K562 (cell line): ENCODE data around the gene SULT1A1. TPM values are rescaled to one million over a fixed set of nuclear protein-coding genes. Genes with fewer than 3 reads are reported as not detected.

ENCODE experiments used
- ATAC-seq: fragments of 200-7000 bp; cut with Tn5 transposase; 3 replicates; pipeline ENCODE4 v1.9.1; 2020; ENCODE audit warnings: moderate library complexity
- BruUV-seq: library from RNA; stranded (reverse); fragments of 400-500 nt; replicated peaks from 2 replicates; lab custom pipeline; 2021; lab: Mats Ljungman, UMichigan
- CTCF ChIA-PET: fragments of 300-600 bp; formaldehyde crosslinking; extraction: SDS; loops from one replicate; lab custom pipeline; 2021; ENCODE audit warnings: low intra/inter-chr PET ratio; lab: Yijun Ruan, JAX
- POLR2A ChIA-PET: fragments of 300-600, 350-650 bp; sonication (Branson Sonifier 250); formaldehyde crosslinking; extraction: SDS; loops from one replicate; lab custom pipeline; 2021; ENCODE audit warnings: antibody characterized with exemption, inconsistent platforms; lab: Yijun Ruan, JAX
- DNase-seq, 4 experiments: peaks; one replicate each; pipeline versions ENCODE4 v3.0.0 to v3.0.0-alpha.2; 2011 to 2018; ENCODE audit warnings: low spot score in 3 of 4, mixed read lengths in 3 of 4; ENCODE audit errors: extremely low read depth in 1 of 4
- FAIRE-seq: peaks from 2 replicates; lab custom pipeline; 2011; peaks lifted over from hg19 to GRCh38; lab: Jason Lieb, UNC
- H2AFZ ChIP-seq: 2 replicates; pipeline ENCODE4 v1.6.0; 2011; ENCODE audit warnings: low read depth, low read length, control low read depth, inconsistent platforms
- H3K27ac ChIP-seq: fragments of 200-600 bp; 3 replicates; pipeline ENCODE4 v1.8.0; 2011; ENCODE audit warnings: low read depth, mild to moderate bottlenecking, control low read depth, inconsistent platforms, low read length, moderate library complexity, mixed read lengths; ENCODE audit errors: extremely low read depth
- H3K27me3 ChIP-seq, 2 experiments: fragments of 300-600 bp in 1 of 2; 2 replicates in 1 of 2; 3 replicates in 1 of 2; pipeline versions ENCODE4 v1.6.0 to v1.8.0; 2011; ENCODE audit warnings: inconsistent platforms in 2 of 2, low read length in 2 of 2, mild to moderate bottlenecking in 1 of 2, mixed read lengths in 1 of 2, moderate library complexity in 1 of 2; ENCODE audit not compliant: control insufficient read depth in 2 of 2, insufficient read depth in 2 of 2
- H3K36me3 ChIP-seq: fragments of 300-600 bp; 3 replicates; pipeline ENCODE4 v1.8.0; 2011; ENCODE audit warnings: mild to moderate bottlenecking, low read length, inconsistent platforms; ENCODE audit not compliant: control insufficient read depth, insufficient read depth
- H3K4me1 ChIP-seq, 2 experiments: fragments of 200-600 bp in 1 of 2; replicated peaks in 1 of 2; 2 replicates in 1 of 2; 3 replicates in 1 of 2; pipeline versions ENCODE4 v1.5.1 to v1.8.0; 2011; ENCODE audit warnings: inconsistent platforms in 2 of 2, low read length in 2 of 2, mild to moderate bottlenecking in 1 of 2, mixed read lengths in 1 of 2, moderate library complexity in 1 of 2; ENCODE audit not compliant: control insufficient read depth in 2 of 2, insufficient read depth in 2 of 2
- H3K4me2 ChIP-seq: 2 replicates; pipeline ENCODE4 v1.6.1; 2011; ENCODE audit warnings: low read length, control low read depth, inconsistent platforms, mixed read lengths; ENCODE audit not compliant: insufficient read depth
- H3K4me3 ChIP-seq: fragments of 200-600 bp; sonication (generic), shearing (Covaris generic); 2 replicates; pipeline ENCODE4 v1.5.1; 2016; ENCODE audit warnings: control low read depth, inconsistent platforms
- H3K79me2 ChIP-seq: fragments of 200-600 bp; 3 replicates; pipeline ENCODE4 v1.8.0; 2011; ENCODE audit warnings: low read length, inconsistent platforms; ENCODE audit not compliant: control insufficient read depth, insufficient read depth
- H3K9ac ChIP-seq, 2 experiments: 2 replicates each; pipeline versions ENCODE4 v1.6.0 to v1.6.1; 2011; ENCODE audit warnings: low read depth in 2 of 2, low read length in 2 of 2, control low read depth in 1 of 2, inconsistent platforms in 1 of 2, mild to moderate bottlenecking in 1 of 2, mixed read lengths in 1 of 2; ENCODE audit not compliant: insufficient read depth in 1 of 2
- H3K9me1 ChIP-seq: one replicate; pipeline ENCODE4 v1.6.0; 2011; ENCODE audit warnings: inconsistent platforms, mild to moderate bottlenecking, low read length, moderate library complexity; ENCODE audit not compliant: control insufficient read depth, insufficient read depth
- H3K9me3 ChIP-seq: replicated peaks from 2 replicates; pipeline ENCODE4 v1.5.1; 2011; ENCODE audit warnings: low read depth, low read length, inconsistent platforms; ENCODE audit not compliant: control insufficient read depth, insufficient read depth
- H4K20me1 ChIP-seq: replicated peaks from 2 replicates; pipeline ENCODE4 v1.6.1; 2011; ENCODE audit warnings: low read length, inconsistent platforms, mixed read lengths; ENCODE audit not compliant: control insufficient read depth, insufficient read depth
- FOXM1 ChIP-seq, 2 experiments: fragments of 450-650 bp in 1 of 2; sonication (generic) in 1 of 2; formaldehyde crosslinking in 1 of 2; IDR thresholded peaks; 2 replicates each; pipeline versions ENCODE4 v1.6.1 to v1.9.0; 2017 to 2022; ENCODE audit warnings: low read depth in 2 of 2, mild to moderate bottlenecking in 2 of 2, missing genetic modification reagents in 1 of 2, moderate library complexity in 1 of 2
- MEF2D ChIP-seq: conservative IDR thresholded peaks from 2 replicates; pipeline ENCODE4 v1.6.1; 2016; ENCODE audit warnings: low read depth, missing genetic modification characterization, missing compliant biosample characterization
- PHF21A ChIP-seq: fragments of 450-650 bp; IDR thresholded peaks from 2 replicates; pipeline ENCODE4 v1.6.1; 2017; ENCODE audit warnings: low read depth, borderline replicate concordance
- POLR3G ChIP-seq: IDR thresholded peaks from 2 replicates; pipeline ENCODE4 v1.6.1; 2011; ENCODE audit not compliant: insufficient read length, insufficient replicate concordance; ENCODE audit errors: extremely low read depth
- TOE1 ChIP-seq, 2 experiments: fragments of 450-650 bp in 1 of 2; sonication (generic) in 1 of 2; formaldehyde crosslinking in 1 of 2; IDR thresholded peaks; 2 replicates each; pipeline versions ENCODE4 v1.7.1 to v1.8.0; 2016 to 2022; ENCODE audit warnings: borderline replicate concordance in 2 of 2, mild to moderate bottlenecking in 2 of 2, antibody characterized with exemption in 1 of 2, inconsistent platforms in 1 of 2, low read depth in 1 of 2, missing genetic modification reagents in 1 of 2, moderate library complexity in 1 of 2
- ZNF134 ChIP-seq: fragments of 250-450 bp; sonication (Bioruptor Pico); conservative IDR thresholded peaks from 2 replicates; pipeline ENCODE4 v1.4.0; 2020
- WGBS: fragments of 100-300 bp; shearing (Covaris generic); methylation state at CpG from one replicate; pipeline ENCODE4 v1.1.6; 2016; ENCODE audit warnings: low coverage, mixed read lengths; ENCODE audit not compliant: insufficient coverage; ENCODE audit errors: missing lambda C conversion rate; 5-methylcytosine and 5-hydroxymethylcytosine counted together
- in situ Hi-C: fragments of 300-500 bp; cut with MboI; formaldehyde crosslinking; loops from 4 replicates; pipeline ENCODE4 v1.15.0; 2018; ENCODE audit warnings: inconsistent platforms, mixed read lengths
- intact Hi-C: fragments of 100-400 bp; cut with micrococcal nuclease; formaldehyde crosslinking; loops from 2 replicates; pipeline ENCODE4 v1.14.2; 2022
- polyA plus RNA-seq, 8 experiments: library from polyadenylated mRNA; depleted of rRNA in 4 of 8; stranded (reverse) in 5 of 8; unstranded in 3 of 8; fragments of >200 nt; fragmentation: Nextera tagmentation in 2 of 8; fragmentation: Illumina TruSeq in 1 of 8; extraction: Ambion mirVana in 2 of 8; extraction: Trizol in 1 of 8; gene quantifications; 2 replicates each; pipeline versions ENCODE4 v1.2.1 to v1.2.3, GENCODE V29; 2011 to 2014; ENCODE audit warnings: inconsistent platforms in 1 of 8, missing spikeins in 1 of 8
- total RNA-seq, 7 experiments: library from RNA; depleted of rRNA in 6 of 7; stranded (reverse); fragments of >200 nt in 6 of 7; fragmentation: Illumina TruSeq in 2 of 7; extraction: Trizol in 2 of 7; gene quantifications; 2 replicates each; pipeline versions ENCODE4 v1.2.1 to v1.2.3, GENCODE V29; 2011 to 2021; ENCODE audit warnings: low replicate concordance in 1 of 7
- TF ChIP-seq, protein P1 (sequence below): fragments of 450-650 bp; formaldehyde crosslinking; IDR thresholded peaks from 2 replicates; pipeline ENCODE4 v1.4.0; 2022; ENCODE audit warnings: mild to moderate bottlenecking, moderate library complexity
- TF ChIP-seq, protein P2 (sequence below): fragments of 450-650 bp; IDR thresholded peaks from 2 replicates; pipeline ENCODE4 v1.6.1; 2016
- TF ChIP-seq, protein P3 (sequence below), 2 experiments: fragments of 450-650 bp in 1 of 2; sonication (generic) in 1 of 2; formaldehyde crosslinking in 1 of 2; IDR thresholded peaks; 2 replicates each; pipeline versions ENCODE4 v1.7.1 to v1.9.0; 2016 to 2022; ENCODE audit warnings: inconsistent platforms in 1 of 2, mild to moderate bottlenecking in 1 of 2, missing genetic modification reagents in 1 of 2

SULT1A1 gene
- total and polyA plus RNA-seq, 9 of the 15 experiments (the other 6 are each of a cell fraction or from before 2014, with no cell fraction given) = 3.4 to 30.1 (median 16.6) TPM

DNA sequence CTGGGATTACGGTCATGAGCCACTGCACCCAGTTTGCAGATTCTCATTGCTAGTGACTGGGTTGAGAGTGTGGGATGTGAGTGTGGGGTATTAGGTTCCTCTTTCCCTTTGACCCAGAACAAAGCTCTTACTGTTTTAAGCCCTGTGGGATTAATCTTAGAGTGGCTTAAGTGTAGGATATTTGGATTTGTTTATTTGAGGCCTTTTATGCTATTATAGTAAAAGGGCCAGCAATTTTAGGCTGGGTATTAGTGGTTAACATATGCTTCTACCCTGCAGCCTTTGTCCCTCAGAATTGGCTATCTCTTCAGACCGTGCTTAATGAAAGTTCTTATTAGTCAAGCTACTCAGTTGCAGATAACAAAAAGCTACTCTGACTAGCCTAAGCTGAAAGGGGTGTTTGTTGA lies 52.9 kb downstream of the SULT1A1 start:
- BruUV-seq = no TSS peak
- DNase-seq (no peak), FAIRE-seq (no peak), ATAC-seq (no peak)
- intact Hi-C loops = no loop called here
- H3K4me2 ChIP-seq = no peak overlapping the region
- no peak overlapping the region for H2AFZ ChIP-seq
- peaks cover 28% of the 10 kb centered on the region; the same call in 1 of the 3 replicates for H3K36me3 ChIP-seq
- no peaks in the 10 kb centered on the region for H3K9me1 ChIP-seq
- H3K79me2 ChIP-seq = peaks cover 9% of the 10 kb centered on the region
- no peak overlapping the region for H3K27ac ChIP-seq
- H3K27me3 ChIP-seq = no peaks in the 10 kb centered on the region
- no peak overlapping the region; a peak in 1 of 4 replicates for H3K9ac ChIP-seq
- H4K20me1 ChIP-seq = no peaks in the 10 kb centered on the region
- 83% methylated on average over 2 of the region's 2 CpGs for WGBS
- in situ Hi-C loops = no loop called here
- peaks cover 3 to 12% of the 10 kb centered on the region in 2 experiments; a peak in 4 of 5 replicates for H3K4me1 ChIP-seq
- POLR2A ChIA-PET = interaction anchor here (0.6 to 1.5 kb wide), 2 partner anchors 13 to 238 kb away, joined by 3 to 4 read pairs; no protein-coding TSS in a partner anchor
- H3K9me3 ChIP-seq = no peaks in the 10 kb centered on the region
- H3K4me3 ChIP-seq = no peak overlapping the region
- CTCF ChIA-PET = no interaction called here
- TF ChIP-seq, protein P1, sequence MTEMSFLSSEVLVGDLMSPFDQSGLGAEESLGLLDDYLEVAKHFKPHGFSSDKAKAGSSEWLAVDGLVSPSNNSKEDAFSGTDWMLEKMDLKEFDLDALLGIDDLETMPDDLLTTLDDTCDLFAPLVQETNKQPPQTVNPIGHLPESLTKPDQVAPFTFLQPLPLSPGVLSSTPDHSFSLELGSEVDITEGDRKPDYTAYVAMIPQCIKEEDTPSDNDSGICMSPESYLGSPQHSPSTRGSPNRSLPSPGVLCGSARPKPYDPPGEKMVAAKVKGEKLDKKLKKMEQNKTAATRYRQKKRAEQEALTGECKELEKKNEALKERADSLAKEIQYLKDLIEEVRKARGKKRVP = no peak
- TF ChIP-seq ZNF134 (CRISPR knock-in tag) = no peak
- no peak for TF ChIP-seq FOXM1 (IDR thresholded peaks at IDR 0.05; ENCODE audit: low read depth)
- TF ChIP-seq FOXM1 (CRISPR knock-in tag; IDR thresholded peaks at IDR 0.05; ENCODE audit: low read depth) = no peak
- TF ChIP-seq TOE1 (IDR thresholded peaks at IDR 0.05; ENCODE audit: borderline replicate concordance) = no peak
- TF ChIP-seq TOE1 (CRISPR knock-in tag; IDR thresholded peaks at IDR 0.05; ENCODE audit: borderline replicate concordance, low read depth) = no peak
- TF ChIP-seq, protein P2, sequence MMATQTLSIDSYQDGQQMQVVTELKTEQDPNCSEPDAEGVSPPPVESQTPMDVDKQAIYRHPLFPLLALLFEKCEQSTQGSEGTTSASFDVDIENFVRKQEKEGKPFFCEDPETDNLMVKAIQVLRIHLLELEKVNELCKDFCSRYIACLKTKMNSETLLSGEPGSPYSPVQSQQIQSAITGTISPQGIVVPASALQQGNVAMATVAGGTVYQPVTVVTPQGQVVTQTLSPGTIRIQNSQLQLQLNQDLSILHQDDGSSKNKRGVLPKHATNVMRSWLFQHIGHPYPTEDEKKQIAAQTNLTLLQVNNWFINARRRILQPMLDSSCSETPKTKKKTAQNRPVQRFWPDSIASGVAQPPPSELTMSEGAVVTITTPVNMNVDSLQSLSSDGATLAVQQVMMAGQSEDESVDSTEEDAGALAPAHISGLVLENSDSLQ = no peak
- TF ChIP-seq, protein P3, sequence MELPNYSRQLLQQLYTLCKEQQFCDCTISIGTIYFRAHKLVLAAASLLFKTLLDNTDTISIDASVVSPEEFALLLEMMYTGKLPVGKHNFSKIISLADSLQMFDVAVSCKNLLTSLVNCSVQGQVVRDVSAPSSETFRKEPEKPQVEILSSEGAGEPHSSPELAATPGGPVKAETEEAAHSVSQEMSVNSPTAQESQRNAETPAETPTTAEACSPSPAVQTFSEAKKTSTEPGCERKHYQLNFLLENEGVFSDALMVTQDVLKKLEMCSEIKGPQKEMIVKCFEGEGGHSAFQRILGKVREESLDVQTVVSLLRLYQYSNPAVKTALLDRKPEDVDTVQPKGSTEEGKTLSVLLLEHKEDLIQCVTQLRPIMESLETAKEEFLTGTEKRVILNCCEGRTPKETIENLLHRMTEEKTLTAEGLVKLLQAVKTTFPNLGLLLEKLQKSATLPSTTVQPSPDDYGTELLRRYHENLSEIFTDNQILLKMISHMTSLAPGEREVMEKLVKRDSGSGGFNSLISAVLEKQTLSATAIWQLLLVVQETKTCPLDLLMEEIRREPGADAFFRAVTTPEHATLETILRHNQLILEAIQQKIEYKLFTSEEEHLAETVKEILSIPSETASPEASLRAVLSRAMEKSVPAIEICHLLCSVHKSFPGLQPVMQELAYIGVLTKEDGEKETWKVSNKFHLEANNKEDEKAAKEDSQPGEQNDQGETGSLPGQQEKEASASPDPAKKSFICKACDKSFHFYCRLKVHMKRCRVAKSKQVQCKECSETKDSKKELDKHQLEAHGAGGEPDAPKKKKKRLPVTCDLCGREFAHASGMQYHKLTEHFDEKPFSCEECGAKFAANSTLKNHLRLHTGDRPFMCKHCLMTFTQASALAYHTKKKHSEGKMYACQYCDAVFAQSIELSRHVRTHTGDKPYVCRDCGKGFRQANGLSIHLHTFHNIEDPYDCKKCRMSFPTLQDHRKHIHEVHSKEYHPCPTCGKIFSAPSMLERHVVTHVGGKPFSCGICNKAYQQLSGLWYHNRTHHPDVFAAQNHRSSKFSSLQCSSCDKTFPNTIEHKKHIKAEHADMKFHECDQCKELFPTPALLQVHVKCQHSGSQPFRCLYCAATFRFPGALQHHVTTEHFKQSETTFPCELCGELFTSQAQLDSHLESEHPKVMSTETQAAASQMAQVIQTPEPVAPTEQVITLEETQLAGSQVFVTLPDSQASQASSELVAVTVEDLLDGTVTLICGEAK (IDR thresholded peaks at IDR 0.05) = no peak
- TF ChIP-seq, protein P3 (CRISPR knock-in tag; IDR thresholded peaks at IDR 0.05) = no peak
- no peak for TF ChIP-seq MEF2D (tag)
- TF ChIP-seq PHF21A = no peak
- no peak for TF ChIP-seq POLR3G
